K562 (cell line): Measurements from ENCODE around the gene FGF14. TPM values are rescaled to one million over a fixed set of nuclear protein-coding genes. Genes with fewer than 3 reads are reported as not detected.

Experiments used
- ATAC-seq: fragments of 200-7000 bp; cut with Tn5 transposase; 3 replicates; pipeline ENCODE4 v1.9.1; 2020; ENCODE audit warnings: moderate library complexity
- BruUV-seq: library from RNA; stranded (reverse); fragments of 400-500 nt; replicated peaks from 2 replicates; lab custom pipeline; 2021; lab: Mats Ljungman, UMichigan
- CTCF ChIA-PET: fragments of 300-600 bp; formaldehyde crosslinking; extraction: SDS; loops from one replicate; lab custom pipeline; 2021; ENCODE audit warnings: low intra/inter-chr PET ratio; lab: Yijun Ruan, JAX
- POLR2A ChIA-PET: fragments of 300-600, 350-650 bp; sonication (Branson Sonifier 250); formaldehyde crosslinking; extraction: SDS; loops from one replicate; lab custom pipeline; 2021; ENCODE audit warnings: antibody characterized with exemption, inconsistent platforms; lab: Yijun Ruan, JAX
- DNase-seq, 4 experiments: peaks; one replicate each; pipeline versions ENCODE4 v3.0.0 to v3.0.0-alpha.2; 2011 to 2018; ENCODE audit warnings: low spot score in 3 of 4, mixed read lengths in 3 of 4; ENCODE audit errors: extremely low read depth in 1 of 4
- FAIRE-seq: peaks from 2 replicates; lab custom pipeline; 2011; peaks lifted over from hg19 to GRCh38; lab: Jason Lieb, UNC
- H2AFZ ChIP-seq: 2 replicates; pipeline ENCODE4 v1.6.0; 2011; ENCODE audit warnings: low read depth, low read length, control low read depth, inconsistent platforms
- H3K27ac ChIP-seq: fragments of 200-600 bp; 3 replicates; pipeline ENCODE4 v1.8.0; 2011; ENCODE audit warnings: low read depth, mild to moderate bottlenecking, control low read depth, inconsistent platforms, low read length, moderate library complexity, mixed read lengths; ENCODE audit errors: extremely low read depth
- H3K27me3 ChIP-seq, 2 experiments: fragments of 300-600 bp in 1 of 2; 2 replicates in 1 of 2; 3 replicates in 1 of 2; pipeline versions ENCODE4 v1.6.0 to v1.8.0; 2011; ENCODE audit warnings: inconsistent platforms in 2 of 2, low read length in 2 of 2, mild to moderate bottlenecking in 1 of 2, mixed read lengths in 1 of 2, moderate library complexity in 1 of 2; ENCODE audit not compliant: control insufficient read depth in 2 of 2, insufficient read depth in 2 of 2
- H3K36me3 ChIP-seq: fragments of 300-600 bp; 3 replicates; pipeline ENCODE4 v1.8.0; 2011; ENCODE audit warnings: mild to moderate bottlenecking, low read length, inconsistent platforms; ENCODE audit not compliant: control insufficient read depth, insufficient read depth
- H3K4me1 ChIP-seq, 2 experiments: fragments of 200-600 bp in 1 of 2; replicated peaks in 1 of 2; 2 replicates in 1 of 2; 3 replicates in 1 of 2; pipeline versions ENCODE4 v1.5.1 to v1.8.0; 2011; ENCODE audit warnings: inconsistent platforms in 2 of 2, low read length in 2 of 2, mild to moderate bottlenecking in 1 of 2, mixed read lengths in 1 of 2, moderate library complexity in 1 of 2; ENCODE audit not compliant: control insufficient read depth in 2 of 2, insufficient read depth in 2 of 2
- H3K4me2 ChIP-seq: 2 replicates; pipeline ENCODE4 v1.6.1; 2011; ENCODE audit warnings: low read length, control low read depth, inconsistent platforms, mixed read lengths; ENCODE audit not compliant: insufficient read depth
- H3K4me3 ChIP-seq: fragments of 200-600 bp; sonication (generic), shearing (Covaris generic); 2 replicates; pipeline ENCODE4 v1.5.1; 2016; ENCODE audit warnings: control low read depth, inconsistent platforms
- H3K79me2 ChIP-seq: fragments of 200-600 bp; 3 replicates; pipeline ENCODE4 v1.8.0; 2011; ENCODE audit warnings: low read length, inconsistent platforms; ENCODE audit not compliant: control insufficient read depth, insufficient read depth
- H3K9ac ChIP-seq, 2 experiments: 2 replicates each; pipeline versions ENCODE4 v1.6.0 to v1.6.1; 2011; ENCODE audit warnings: low read depth in 2 of 2, low read length in 2 of 2, control low read depth in 1 of 2, inconsistent platforms in 1 of 2, mild to moderate bottlenecking in 1 of 2, mixed read lengths in 1 of 2; ENCODE audit not compliant: insufficient read depth in 1 of 2
- H3K9me1 ChIP-seq: one replicate; pipeline ENCODE4 v1.6.0; 2011; ENCODE audit warnings: inconsistent platforms, mild to moderate bottlenecking, low read length, moderate library complexity; ENCODE audit not compliant: control insufficient read depth, insufficient read depth
- H3K9me3 ChIP-seq: replicated peaks from 2 replicates; pipeline ENCODE4 v1.5.1; 2011; ENCODE audit warnings: low read depth, low read length, inconsistent platforms; ENCODE audit not compliant: control insufficient read depth, insufficient read depth
- H4K20me1 ChIP-seq: replicated peaks from 2 replicates; pipeline ENCODE4 v1.6.1; 2011; ENCODE audit warnings: low read length, inconsistent platforms, mixed read lengths; ENCODE audit not compliant: control insufficient read depth, insufficient read depth
- ARHGAP35 ChIP-seq: fragments of 450-650 bp; IDR thresholded peaks from 2 replicates; pipeline ENCODE4 v1.6.1; 2018; ENCODE audit not compliant: partially characterized antibody
- GATAD2B ChIP-seq: fragments of 450-650 bp; IDR thresholded peaks from 2 replicates; pipeline ENCODE4 v1.6.1; 2017; ENCODE audit warnings: mild to moderate bottlenecking, borderline replicate concordance
- LCOR ChIP-seq: sonication (generic); formaldehyde crosslinking; IDR thresholded peaks from 2 replicates; pipeline ENCODE4 v1.8.0; 2022; ENCODE audit warnings: mild to moderate bottlenecking, missing genetic modification reagents
- MEF2A ChIP-seq: IDR thresholded peaks from 2 replicates; pipeline ENCODE4 v1.6.1; 2011; ENCODE audit warnings: low read depth, mild to moderate bottlenecking, low read length, moderate library complexity; ENCODE audit not compliant: control insufficient read depth
- MTF1 ChIP-seq: fragments of 250-450 bp; sonication (Bioruptor Pico); IDR thresholded peaks from 2 replicates; pipeline ENCODE4 v1.9.0; 2021; ENCODE audit warnings: moderate library complexity, mild to moderate bottlenecking, inconsistent platforms, borderline replicate concordance
- PTBP1 ChIP-seq: fragments of 200-400 bp; formaldehyde crosslinking; IDR thresholded peaks from 2 replicates; pipeline ENCODE4 v1.6.1; 2017; ENCODE audit warnings: low read depth, low read length
- SREBF1 ChIP-seq: fragments of 150-350 bp; IDR thresholded peaks from 2 replicates; pipeline ENCODE4 v1.6.1; 2014; ENCODE audit warnings: antibody characterized with exemption, low read depth, low read length, borderline replicate concordance
- TAF9B ChIP-seq: fragments of 450-650 bp; IDR thresholded peaks from 2 replicates; pipeline ENCODE4 v1.6.1; 2018; ENCODE audit warnings: mild to moderate bottlenecking; ENCODE audit not compliant: partially characterized antibody
- ZNF253 ChIP-seq: fragments of 250-450 bp; sonication (Bioruptor Pico); conservative IDR thresholded peaks from 2 replicates; pipeline ENCODE4 v1.6.1; 2021; ENCODE audit warnings: mild to moderate bottlenecking
- ZNF311 ChIP-seq: fragments of 250-450 bp; sonication (Bioruptor Pico); IDR thresholded peaks from 2 replicates; pipeline ENCODE4 v1.4.0; 2020; ENCODE audit warnings: mild to moderate bottlenecking, moderate library complexity
- ZNF830 ChIP-seq: fragments of 250-450 bp; sonication (Bioruptor Pico); IDR thresholded peaks from 2 replicates; pipeline ENCODE4 v1.5.0; 2021; ENCODE audit warnings: mild to moderate bottlenecking
- WGBS: fragments of 100-300 bp; shearing (Covaris generic); methylation state at CpG from one replicate; pipeline ENCODE4 v1.1.6; 2016; ENCODE audit warnings: low coverage, mixed read lengths; ENCODE audit not compliant: insufficient coverage; ENCODE audit errors: missing lambda C conversion rate; 5-methylcytosine and 5-hydroxymethylcytosine counted together
- in situ Hi-C: fragments of 300-500 bp; cut with MboI; formaldehyde crosslinking; loops from 4 replicates; pipeline ENCODE4 v1.15.0; 2018; ENCODE audit warnings: inconsistent platforms, mixed read lengths
- intact Hi-C: fragments of 100-400 bp; cut with micrococcal nuclease; formaldehyde crosslinking; loops from 2 replicates; pipeline ENCODE4 v1.14.2; 2022
- polyA plus RNA-seq, 8 experiments: library from polyadenylated mRNA; depleted of rRNA in 4 of 8; stranded (reverse) in 5 of 8; unstranded in 3 of 8; fragments of >200 nt; fragmentation: Nextera tagmentation in 2 of 8; fragmentation: Illumina TruSeq in 1 of 8; extraction: Ambion mirVana in 2 of 8; extraction: Trizol in 1 of 8; gene quantifications; 2 replicates each; pipeline versions ENCODE4 v1.2.1 to v1.2.3, GENCODE V29; 2011 to 2014; ENCODE audit warnings: inconsistent platforms in 1 of 8, missing spikeins in 1 of 8
- total RNA-seq, 7 experiments: library from RNA; depleted of rRNA in 6 of 7; stranded (reverse); fragments of >200 nt in 6 of 7; fragmentation: Illumina TruSeq in 2 of 7; extraction: Trizol in 2 of 7; gene quantifications; 2 replicates each; pipeline versions ENCODE4 v1.2.1 to v1.2.3, GENCODE V29; 2011 to 2021; ENCODE audit warnings: low replicate concordance in 1 of 7
- TF ChIP-seq, protein P1 (sequence below): fragments of 450-650 bp; IDR thresholded peaks from 2 replicates; pipeline ENCODE4 v1.6.1; 2016; ENCODE audit warnings: borderline replicate concordance
- TF ChIP-seq, protein P2 (sequence below): sonication (generic); formaldehyde crosslinking; IDR thresholded peaks from 2 replicates; pipeline ENCODE4 v1.8.0; 2022; ENCODE audit warnings: mild to moderate bottlenecking, low read depth, missing genetic modification reagents
- TF ChIP-seq, protein P3 (sequence below), 2 experiments: fragments of 250-450 bp in 1 of 2; fragments of 450-650 bp in 1 of 2; sonication (Bioruptor Pico) in 1 of 2; IDR thresholded peaks; 2 replicates each; pipeline versions ENCODE4 v1.6.1 to v1.8.0; 2016 to 2021; ENCODE audit warnings: mild to moderate bottlenecking in 2 of 2, moderate library complexity in 2 of 2, missing compliant biosample characterization in 1 of 2, missing genetic modification characterization in 1 of 2

FGF14 gene
- total and polyA plus RNA-seq, 9 of the 15 experiments (the other 6 are each of a cell fraction or from before 2014, with no cell fraction given), result not detected

DNA sequence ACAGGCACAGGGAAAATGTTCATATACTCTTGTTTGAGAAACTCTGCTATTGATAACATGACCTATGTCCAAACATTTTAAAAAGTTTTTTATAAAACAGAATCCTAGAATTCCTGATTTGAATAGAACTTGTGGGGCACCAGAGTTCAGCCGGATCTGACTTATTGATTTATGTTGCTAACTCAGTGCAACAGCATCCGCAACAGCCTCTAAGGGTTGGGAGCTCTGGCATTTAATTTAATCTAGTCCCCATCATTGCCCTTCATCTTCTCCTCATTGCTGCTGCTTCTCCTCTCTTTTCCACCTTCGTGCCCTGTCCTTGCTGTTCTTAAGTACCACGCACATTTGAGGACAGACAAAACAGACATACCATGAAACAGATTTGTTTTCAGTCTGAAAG is 214.5 kb downstream of the FGF14 start:
- Histone ChIP-seq H3K36me3 (no peaks in the 10 kb centered on the region), H2AFZ (no peak overlapping the region), H3K27me3 (no peaks in the 10 kb centered on the region), H3K4me1 (no peaks in the 10 kb centered on the region), H3K4me2 (no peak overlapping the region), H3K79me2 (no peaks in the 10 kb centered on the region), H3K9me3 (no peaks in the 10 kb centered on the region), H4K20me1 (no peaks in the 10 kb centered on the region), H3K4me3 (no peak overlapping the region), H3K9ac (no peak overlapping the region), H3K27ac (no peak overlapping the region), H3K9me1 (no peaks in the 10 kb centered on the region)
- in situ Hi-C loops (no loop called here), intact Hi-C loops (no loop called here)
- no peak for DNase-seq
- TF ChIP-seq GATAD2B (no peak), SREBF1 (no peak), ZNF311 (CRISPR knock-in tag) (no peak), LCOR (CRISPR knock-in tag) (no peak), PTBP1 (no peak), TAF9B (no peak), ARHGAP35 (no peak), MTF1 (no peak), ZNF253 (CRISPR knock-in tag) (no peak), MEF2A (no peak), ZNF830 (CRISPR knock-in tag) (no peak)
- TF ChIP-seq, protein P1, sequence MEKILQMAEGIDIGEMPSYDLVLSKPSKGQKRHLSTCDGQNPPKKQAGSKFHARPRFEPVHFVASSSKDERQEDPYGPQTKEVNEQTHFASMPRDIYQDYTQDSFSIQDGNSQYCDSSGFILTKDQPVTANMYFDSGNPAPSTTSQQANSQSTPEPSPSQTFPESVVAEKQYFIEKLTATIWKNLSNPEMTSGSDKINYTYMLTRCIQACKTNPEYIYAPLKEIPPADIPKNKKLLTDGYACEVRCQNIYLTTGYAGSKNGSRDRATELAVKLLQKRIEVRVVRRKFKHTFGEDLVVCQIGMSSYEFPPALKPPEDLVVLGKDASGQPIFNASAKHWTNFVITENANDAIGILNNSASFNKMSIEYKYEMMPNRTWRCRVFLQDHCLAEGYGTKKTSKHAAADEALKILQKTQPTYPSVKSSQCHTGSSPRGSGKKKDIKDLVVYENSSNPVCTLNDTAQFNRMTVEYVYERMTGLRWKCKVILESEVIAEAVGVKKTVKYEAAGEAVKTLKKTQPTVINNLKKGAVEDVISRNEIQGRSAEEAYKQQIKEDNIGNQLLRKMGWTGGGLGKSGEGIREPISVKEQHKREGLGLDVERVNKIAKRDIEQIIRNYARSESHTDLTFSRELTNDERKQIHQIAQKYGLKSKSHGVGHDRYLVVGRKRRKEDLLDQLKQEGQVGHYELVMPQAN, result no peak
- TF ChIP-seq, protein P2, sequence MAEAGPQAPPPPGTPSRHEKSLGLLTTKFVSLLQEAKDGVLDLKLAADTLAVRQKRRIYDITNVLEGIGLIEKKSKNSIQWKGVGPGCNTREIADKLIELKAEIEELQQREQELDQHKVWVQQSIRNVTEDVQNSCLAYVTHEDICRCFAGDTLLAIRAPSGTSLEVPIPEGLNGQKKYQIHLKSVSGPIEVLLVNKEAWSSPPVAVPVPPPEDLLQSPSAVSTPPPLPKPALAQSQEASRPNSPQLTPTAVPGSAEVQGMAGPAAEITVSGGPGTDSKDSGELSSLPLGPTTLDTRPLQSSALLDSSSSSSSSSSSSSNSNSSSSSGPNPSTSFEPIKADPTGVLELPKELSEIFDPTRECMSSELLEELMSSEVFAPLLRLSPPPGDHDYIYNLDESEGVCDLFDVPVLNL, result no peak
- TF ChIP-seq, protein P3, sequence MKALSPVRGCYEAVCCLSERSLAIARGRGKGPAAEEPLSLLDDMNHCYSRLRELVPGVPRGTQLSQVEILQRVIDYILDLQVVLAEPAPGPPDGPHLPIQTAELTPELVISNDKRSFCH (CRISPR knock-in tag; IDR thresholded peaks at IDR 0.05), result no peak
- TF ChIP-seq, protein P3 (tag; IDR thresholded peaks at IDR 0.05), result no peak
- ChIA-PET POLR2A (no interaction called here), CTCF (no interaction called here)
- FAIRE-seq, result no peak
- WGBS, result 0% methylated on average over 4 of the region's 4 CpGs
- no peak for ATAC-seq
- BruUV-seq, result no TSS peak
